Measurements from ENCODE around the gene LONP2.
"Not testable (repeated sequence)": the region's sequence is repeated elsewhere in the genome, so short reads cannot be mapped to it uniquely, and the experiment has no call there.

Gene LONP2

DNA sequence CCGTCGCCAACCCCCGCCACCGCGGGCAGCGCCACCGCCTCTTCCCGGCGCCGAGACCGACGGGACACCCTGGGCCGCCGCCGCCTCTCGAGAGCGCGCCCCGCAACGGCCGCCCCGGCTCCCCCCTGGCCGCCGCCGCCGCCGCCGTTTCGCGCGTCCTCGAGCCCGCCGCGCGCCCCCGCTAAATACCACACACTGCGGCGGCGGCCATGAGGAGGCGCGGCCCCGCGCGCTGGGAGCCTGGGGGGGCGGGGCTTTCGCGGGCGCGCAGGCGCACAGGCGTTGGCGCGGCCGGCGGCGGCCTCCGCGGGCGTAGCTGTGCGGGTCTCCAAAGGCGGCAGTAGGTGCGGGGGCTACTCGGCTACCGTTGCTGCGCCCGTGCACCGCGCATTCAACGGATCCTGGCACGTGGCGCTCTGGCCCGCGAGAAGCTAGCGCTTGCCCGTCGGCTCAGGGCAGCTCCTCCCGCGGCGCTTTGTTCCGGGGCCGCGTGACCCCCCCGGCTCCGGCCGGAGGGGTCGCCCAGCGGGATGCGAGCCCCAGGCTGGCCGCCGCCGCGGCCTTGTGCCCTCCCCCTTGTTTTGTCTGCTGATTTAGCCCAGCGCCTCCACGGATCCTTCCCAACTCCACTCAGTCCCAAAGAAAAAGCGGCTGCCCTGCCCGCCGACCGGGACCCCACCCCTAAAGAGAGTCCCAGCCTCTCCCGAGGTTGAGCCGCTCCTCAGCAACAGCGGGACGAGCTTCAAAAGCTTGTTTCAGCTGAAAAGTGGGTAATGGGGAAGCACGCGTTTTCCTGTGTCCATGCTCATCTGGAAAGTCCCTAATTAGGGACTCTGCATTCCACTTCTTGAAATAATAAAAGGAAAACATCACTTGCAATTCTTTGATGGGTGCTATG, 141.4 kb downstream of the LONP2 start, which contains the start of gene SIAH1:
TSS of gene SIAH1 (minus strand) at position 161 of the 898 bp plus-strand sequence. CDS start 22,985 bp downstream, outside the sequence.
- TF ChIP-seq, protein P1, sequence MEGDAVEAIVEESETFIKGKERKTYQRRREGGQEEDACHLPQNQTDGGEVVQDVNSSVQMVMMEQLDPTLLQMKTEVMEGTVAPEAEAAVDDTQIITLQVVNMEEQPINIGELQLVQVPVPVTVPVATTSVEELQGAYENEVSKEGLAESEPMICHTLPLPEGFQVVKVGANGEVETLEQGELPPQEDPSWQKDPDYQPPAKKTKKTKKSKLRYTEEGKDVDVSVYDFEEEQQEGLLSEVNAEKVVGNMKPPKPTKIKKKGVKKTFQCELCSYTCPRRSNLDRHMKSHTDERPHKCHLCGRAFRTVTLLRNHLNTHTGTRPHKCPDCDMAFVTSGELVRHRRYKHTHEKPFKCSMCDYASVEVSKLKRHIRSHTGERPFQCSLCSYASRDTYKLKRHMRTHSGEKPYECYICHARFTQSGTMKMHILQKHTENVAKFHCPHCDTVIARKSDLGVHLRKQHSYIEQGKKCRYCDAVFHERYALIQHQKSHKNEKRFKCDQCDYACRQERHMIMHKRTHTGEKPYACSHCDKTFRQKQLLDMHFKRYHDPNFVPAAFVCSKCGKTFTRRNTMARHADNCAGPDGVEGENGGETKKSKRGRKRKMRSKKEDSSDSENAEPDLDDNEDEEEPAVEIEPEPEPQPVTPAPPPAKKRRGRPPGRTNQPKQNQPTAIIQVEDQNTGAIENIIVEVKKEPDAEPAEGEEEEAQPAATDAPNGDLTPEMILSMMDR (IDR thresholded peaks at IDR 0.05; ENCODE audit: insufficient read depth, missing control alignments): no peak
- FAIRE-seq (no peak), DNase-seq (ENCODE audit: insufficient read length, low spot score) (peak; percentile 40)

DNA sequence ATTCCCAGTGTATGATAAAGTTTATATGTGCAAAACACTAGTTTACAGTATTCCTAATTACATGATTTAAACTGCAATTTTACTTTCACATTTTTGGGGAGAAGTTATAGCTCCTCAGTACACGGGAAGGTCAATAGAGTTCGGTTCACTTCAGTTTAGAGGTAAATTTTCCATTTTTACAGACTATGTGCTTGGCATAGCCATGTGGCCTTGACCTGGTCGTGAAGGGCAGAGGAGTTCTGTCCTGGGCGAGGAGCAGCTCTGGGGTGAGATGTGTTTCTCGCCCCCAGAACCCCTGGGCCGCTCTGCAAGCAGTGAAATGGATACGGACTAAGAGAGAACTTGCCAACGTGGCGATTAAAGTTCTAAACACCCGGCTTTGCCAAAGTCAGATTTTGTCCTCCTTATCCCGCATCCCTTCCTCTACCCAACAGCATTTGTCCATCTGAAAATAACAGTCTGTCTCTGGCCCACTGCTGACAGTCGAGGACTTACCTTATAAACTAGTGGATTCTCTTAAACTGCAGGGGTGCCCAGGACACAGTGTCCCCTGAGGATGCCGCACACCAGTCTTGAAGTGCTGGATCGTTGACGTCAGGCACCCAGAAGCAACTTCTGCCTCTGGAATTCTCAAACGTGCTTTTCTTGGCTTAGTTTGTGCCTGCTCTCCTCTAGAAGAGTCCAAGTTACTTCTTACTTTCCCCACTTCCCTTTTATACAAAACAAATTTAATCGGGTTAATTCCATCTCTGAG, 142.6 kb downstream of the LONP2 start:
- no peak for FAIRE-seq
- DNase-seq (ENCODE audit: insufficient read length, low spot score): no peak
- TF ChIP-seq, protein P1 (IDR thresholded peaks at IDR 0.05; ENCODE audit: insufficient read depth, missing control alignments): no peak

DNA sequence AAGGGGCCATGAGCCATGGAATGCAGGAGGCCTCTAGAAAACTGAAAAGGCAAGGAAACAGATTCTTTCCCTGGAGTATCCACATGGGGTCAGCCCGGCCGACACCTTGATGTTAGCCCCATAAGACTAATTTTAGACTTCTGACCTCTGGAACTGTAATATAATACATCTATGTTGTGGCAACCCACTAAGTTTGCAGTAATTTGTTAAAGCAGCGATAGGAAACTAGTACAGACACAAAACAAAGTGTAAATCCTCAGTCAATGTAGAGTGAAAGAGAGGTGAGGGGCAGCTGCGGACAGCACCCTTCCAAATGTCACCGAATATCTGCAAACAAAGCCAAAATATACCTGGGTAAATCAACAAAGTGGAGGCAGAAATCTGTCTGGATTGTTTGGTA, 148.3 kb downstream of the LONP2 start:
- FAIRE-seq (no peak), DNase-seq (ENCODE audit: insufficient read length, low spot score) (no peak)
- TF ChIP-seq, protein P1 (IDR thresholded peaks at IDR 0.05; ENCODE audit: insufficient read depth, missing control alignments): no peak

DNA sequence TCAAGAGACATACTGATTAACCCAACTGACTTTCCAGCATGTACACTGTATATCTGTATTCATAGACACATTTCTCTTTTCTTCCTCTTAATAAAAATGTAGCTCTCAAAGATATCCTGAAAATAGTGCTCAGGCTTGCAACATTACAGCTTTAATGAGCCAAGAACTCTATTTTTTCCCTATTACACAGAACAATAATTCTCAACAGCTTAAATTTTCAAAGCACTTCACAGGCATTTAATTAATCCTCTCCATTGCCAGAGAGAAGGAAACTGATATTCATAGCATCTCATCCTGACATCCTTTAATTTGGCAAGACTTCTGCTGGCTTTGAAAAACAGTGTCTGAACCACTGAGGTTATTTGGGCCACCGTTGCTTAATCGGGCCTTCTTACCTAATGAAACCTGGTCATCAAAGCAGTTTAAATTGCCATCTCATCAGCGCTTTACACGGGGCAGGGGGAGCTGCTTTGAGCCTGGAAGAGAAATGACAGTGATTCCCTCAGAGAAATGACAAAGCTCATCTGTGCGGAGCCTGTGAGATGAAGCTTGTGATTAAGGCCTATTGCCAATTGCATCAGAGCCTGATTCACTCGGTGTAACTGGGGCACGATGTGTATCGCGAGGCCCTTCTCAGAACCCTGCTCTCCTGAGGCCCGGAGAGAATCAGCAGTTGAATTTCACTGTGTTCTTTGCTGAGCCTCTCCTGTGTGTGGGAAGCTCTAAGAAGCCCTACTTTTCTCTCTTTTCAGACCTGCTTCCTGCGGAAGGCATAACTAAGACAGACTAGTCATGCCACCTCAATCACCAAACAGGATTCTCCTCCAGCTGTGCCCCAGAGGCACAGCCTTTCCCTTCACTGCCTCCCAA, 149.6 kb downstream of the LONP2 start:
- DNase-seq (ENCODE audit: insufficient read length, low spot score): no peak
- FAIRE-seq: no peak
- TF ChIP-seq, protein P1 (IDR thresholded peaks at IDR 0.05; ENCODE audit: insufficient read depth, missing control alignments): no peak

DNA sequence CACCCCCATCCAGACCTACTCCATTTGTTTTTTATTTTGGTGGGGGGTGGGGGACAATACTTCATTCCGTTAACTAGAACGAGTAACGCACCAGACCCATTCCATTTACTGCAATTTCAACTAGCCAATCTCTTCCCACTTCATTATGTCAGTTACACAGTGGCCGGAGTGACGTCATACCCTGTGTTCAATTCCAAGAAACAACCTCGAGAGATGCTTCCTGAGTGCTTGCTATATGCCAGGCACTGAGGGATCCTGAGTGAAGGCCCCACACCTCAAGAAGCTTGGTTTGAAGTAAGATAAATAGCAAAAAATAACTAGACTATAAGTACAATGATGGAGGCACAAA, 150.2 kb downstream of the LONP2 start:
- TF ChIP-seq, protein P1 (IDR thresholded peaks at IDR 0.05; ENCODE audit: insufficient read depth, missing control alignments): no peak
- FAIRE-seq (no peak), DNase-seq (ENCODE audit: insufficient read length, low spot score) (no peak)

DNA sequence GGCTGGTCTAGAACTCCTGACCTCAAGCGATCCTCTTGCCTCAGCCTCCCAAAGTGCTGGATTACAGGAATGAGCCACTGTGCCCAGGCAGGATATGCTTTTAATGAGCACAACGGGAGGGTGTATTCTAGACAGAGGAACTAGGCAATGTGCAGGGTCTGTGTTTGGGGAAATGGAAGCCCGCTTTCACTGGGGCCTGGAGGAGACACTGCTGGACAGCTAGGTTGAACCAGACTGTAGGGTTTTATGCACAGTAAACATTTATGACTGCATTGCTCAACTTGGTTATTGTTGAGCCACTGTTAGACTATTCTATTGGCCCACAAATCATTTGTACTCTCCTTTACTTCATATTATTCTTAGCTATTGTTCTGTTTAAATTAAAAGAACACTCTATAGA, 151.3 kb downstream of the LONP2 start:
- TF ChIP-seq, protein P1 (IDR thresholded peaks at IDR 0.05; ENCODE audit: insufficient read depth, missing control alignments): no peak
- DNase-seq (ENCODE audit: insufficient read length, low spot score) (no peak), FAIRE-seq (no peak)

DNA sequence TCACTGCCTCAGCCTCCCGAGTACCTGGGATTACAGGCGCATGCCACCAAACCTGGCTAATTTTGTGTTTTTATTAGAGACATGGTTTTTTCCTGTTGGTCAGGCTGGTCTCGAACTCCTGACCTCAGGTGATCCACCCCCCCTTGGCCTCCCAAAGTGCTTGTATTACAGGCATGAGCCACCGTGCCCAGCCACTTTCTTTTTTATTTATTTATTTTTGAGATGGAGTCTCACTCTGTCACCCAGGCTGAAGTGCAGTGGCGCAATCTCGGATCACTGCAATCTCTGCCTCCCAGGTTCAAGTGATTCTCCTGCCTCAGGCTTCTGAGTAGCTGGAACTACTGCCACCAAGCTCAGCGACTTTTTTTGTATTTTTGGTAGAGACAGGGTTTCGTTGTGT, 158.4 kb downstream of the LONP2 start:
- FAIRE-seq; DNase-seq (ENCODE audit: insufficient read length, low spot score): not testable (repeated sequence)
